ENCODE results near the gene FGF4.

FGF4 gene, protein sequence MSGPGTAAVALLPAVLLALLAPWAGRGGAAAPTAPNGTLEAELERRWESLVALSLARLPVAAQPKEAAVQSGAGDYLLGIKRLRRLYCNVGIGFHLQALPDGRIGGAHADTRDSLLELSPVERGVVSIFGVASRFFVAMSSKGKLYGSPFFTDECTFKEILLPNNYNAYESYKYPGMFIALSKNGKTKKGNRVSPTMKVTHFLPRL

GRCh38 chr11:69775163-69775755 is at the start of gene FGF4:
FGF4 (minus strand) TSS chr11:69775341; CDS start chr11:69775084, 257 bp downstream.
- DNase-seq (ENCODE audit: low read depth), result no peak
- no peak for TF ChIP-seq CTCF (IDR thresholded peaks at IDR 0.05; ENCODE audit: low read depth, low read length, missing control alignments)
- H3K4me3 ChIP-seq (ENCODE audit: low read depth, low read length), result no peak within 1 kb of the TSS

- no peak for DNase-seq (ENCODE audit: low read depth)
- no peak overlapping the region for H3K4me3 ChIP-seq (ENCODE audit: low read depth, low read length)
- no peak for TF ChIP-seq CTCF (IDR thresholded peaks at IDR 0.05; ENCODE audit: low read depth, low read length, missing control alignments)
Measured at GRCh38 chr11:69823641-69824265, 48.6 kb upstream of the FGF4 start.

DNA sequence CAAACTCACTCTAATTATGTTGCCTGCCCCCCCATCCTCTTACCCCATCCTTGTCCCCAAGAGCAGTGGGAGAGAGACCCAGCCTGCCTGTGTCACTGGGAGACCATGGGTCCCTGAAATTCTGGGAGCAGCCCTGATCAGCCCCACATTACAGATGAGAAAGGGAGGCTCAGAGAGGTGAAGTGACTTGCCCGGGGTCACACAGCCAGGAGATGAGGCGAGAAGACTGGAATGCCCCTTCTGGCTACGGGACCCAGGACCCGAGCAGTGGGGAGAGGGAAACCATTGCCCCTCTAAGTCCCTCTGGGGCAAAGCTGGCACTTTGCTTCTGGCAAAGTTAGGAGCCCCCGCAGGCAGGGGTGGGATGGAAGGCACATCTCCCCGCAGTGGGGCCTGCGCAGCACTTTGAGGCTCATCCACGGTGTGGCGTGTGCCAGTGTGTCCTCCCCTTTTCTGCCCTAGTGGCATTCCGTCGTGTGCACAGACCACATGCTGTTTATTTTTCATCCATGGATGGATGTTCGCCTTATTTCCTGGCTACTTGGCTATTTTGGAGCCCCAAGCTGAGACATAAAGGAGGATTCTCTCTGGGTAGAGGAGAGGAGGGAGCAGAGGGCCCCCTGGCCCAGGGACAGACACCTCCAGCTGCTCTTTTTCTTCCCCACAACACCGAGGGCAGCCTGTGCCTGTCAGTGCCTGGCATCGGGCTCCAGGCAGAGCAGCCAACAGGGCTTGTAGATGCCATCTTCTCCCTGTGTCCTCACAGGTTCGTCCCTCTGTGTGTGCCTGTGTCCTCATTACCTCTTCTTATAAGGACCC is 47.7 kb upstream of the FGF4 start:
- TF ChIP-seq CTCF (IDR thresholded peaks at IDR 0.05; ENCODE audit: low read depth, low read length, missing control alignments), result no peak
- DNase-seq (ENCODE audit: low read depth), result no peak
- H3K4me3 ChIP-seq (ENCODE audit: low read depth, low read length), result no peak overlapping the region

DNA sequence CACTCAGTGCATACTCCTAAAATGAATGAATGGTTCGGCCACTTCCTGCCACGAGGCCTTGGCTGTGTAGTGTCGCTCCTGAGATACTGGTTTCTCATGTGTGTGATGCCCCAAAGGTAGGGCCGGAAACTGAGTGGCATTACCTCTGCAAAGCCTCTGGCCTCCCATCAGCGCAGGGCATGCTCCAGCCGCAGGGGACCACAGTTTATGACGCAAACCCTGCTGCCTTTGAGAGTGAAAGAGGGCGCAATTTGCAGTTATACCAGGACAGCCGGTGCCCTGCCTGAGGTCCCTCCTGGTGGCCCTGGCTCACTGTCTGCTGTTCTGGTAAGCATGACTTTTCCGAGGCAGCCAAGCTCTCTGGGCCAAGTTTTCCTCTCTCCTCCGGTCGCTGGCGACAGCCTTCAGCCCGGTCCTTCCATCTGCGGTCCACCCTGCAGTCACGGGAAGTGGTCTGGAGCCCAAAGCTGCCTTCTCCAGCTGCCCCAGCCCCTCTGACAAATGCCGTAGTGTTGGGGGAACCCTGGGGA is 46.4 kb upstream of the FGF4 start:
- no peak for DNase-seq (ENCODE audit: low read depth)
- H3K4me3 ChIP-seq (ENCODE audit: low read depth, low read length), result no peak overlapping the region
- no peak for TF ChIP-seq CTCF (IDR thresholded peaks at IDR 0.05; ENCODE audit: low read depth, low read length, missing control alignments)

GRCh38 chr11:69820441-69820840 is 45.3 kb upstream of the FGF4 start:
- DNase-seq (ENCODE audit: low read depth), result no peak
- TF ChIP-seq CTCF (IDR thresholded peaks at IDR 0.05; ENCODE audit: low read depth, low read length, missing control alignments), result no peak
- H3K4me3 ChIP-seq (ENCODE audit: low read depth, low read length), result no peak overlapping the region

GRCh38 chr11:69819541-69820070 is 44.5 kb upstream of the FGF4 start:
- no peak for DNase-seq (ENCODE audit: low read depth)
- TF ChIP-seq CTCF (IDR thresholded peaks at IDR 0.05; ENCODE audit: low read depth, low read length, missing control alignments), result no peak
- no peak overlapping the region for H3K4me3 ChIP-seq (ENCODE audit: low read depth, low read length)

Data from GM12864 (cell line).